Neutrophil (primary cell): ENCODE results near the gene ZBTB9.

Source experiments
- H3K27ac ChIP-seq: fragments of 200-600 bp; sonication (generic); 2 replicates; pipeline ENCODE4 v1.5.1; 2016; ENCODE audit warnings: mild to moderate bottlenecking, moderate library complexity
- H3K27me3 ChIP-seq: fragments of 200-600 bp; sonication (generic); 2 replicates; pipeline ENCODE4 v1.6.0; 2016; ENCODE audit warnings: mild to moderate bottlenecking
- H3K36me3 ChIP-seq: fragments of 200-600 bp; sonication (generic); 2 replicates; pipeline ENCODE4 v1.5.1; 2017
- H3K4me1 ChIP-seq, 2 experiments: fragments of 200-600 bp in 1 of 2; sonication (generic) in 1 of 2; 1 replicate in 1 of 2; 2 replicates in 1 of 2; pipeline versions ENCODE4 v1.5.1 to v1.6.1; 2013 to 2016; ENCODE audit warnings: low read depth in 1 of 2, low read length in 1 of 2, mild to moderate bottlenecking in 1 of 2, moderate library complexity in 1 of 2; ENCODE audit not compliant: control insufficient read depth in 1 of 2, insufficient read depth in 1 of 2
- H3K4me3 ChIP-seq, 2 experiments: fragments of 200-600 bp in 1 of 2; sonication (generic) in 1 of 2; 1 replicate in 1 of 2; 2 replicates in 1 of 2; pipeline ENCODE4 v1.5.1; 2013 to 2016; ENCODE audit warnings: low read depth in 1 of 2, low read length in 1 of 2, mild to moderate bottlenecking in 1 of 2, moderate library complexity in 1 of 2
- H3K9me3 ChIP-seq: fragments of 200-600 bp; sonication (generic); 2 replicates; pipeline ENCODE4 v1.5.1; 2016
- CTCF ChIP-seq: fragments of 200-600 bp; sonication (generic); IDR thresholded peaks from 2 replicates; pipeline ENCODE4 v1.5.1; 2016; ENCODE audit warnings: antibody characterized with exemption

Gene ZBTB9

DNA sequence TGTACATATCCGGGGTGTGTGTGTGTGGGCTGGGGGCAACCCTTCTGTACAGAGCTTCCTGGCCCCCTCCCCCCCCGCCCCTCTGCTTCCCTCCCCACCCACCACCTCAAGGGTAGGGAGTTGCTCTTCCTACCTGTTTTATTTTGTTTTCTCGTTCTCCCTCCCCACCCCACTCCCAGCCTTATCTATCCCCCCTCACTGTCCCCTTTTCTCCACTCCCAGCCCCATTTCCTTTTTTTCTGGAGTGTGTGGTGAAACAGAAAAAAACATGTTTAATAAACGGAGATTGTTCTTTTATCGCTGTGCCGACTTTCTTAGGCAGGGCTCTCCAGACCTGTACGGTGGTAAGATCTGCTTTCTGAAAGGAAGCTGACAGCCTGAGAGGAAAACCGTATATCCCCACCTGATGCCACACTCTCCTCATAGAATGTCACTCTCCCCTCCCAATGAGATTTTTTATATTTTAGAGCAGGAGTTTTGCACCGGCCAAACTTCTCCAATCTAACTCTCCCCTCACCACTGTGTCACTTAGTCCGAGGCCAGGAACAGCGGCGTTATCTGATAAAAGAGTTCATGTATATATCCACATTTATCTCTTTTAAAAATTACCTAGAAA, 875 bp upstream of the ZBTB9 start:
- Histone ChIP-seq H3K4me3 (peak overlapping the region; percentile 88 to 89), H3K27ac (peak overlapping the region; percentile 87), H3K4me1 (peaks cover 65 to 69% of the 10 kb centered on the region in 2 experiments), H3K36me3 (no peaks in the 10 kb centered on the region), H3K27me3 (no peaks in the 10 kb centered on the region), H3K9me3 (no peaks in the 10 kb centered on the region)
- TF ChIP-seq CTCF = no peak

GRCh38 chr6:33455051-33455450, 675 bp downstream of the ZBTB9 start:
- Histone ChIP-seq H3K9me3 (no peaks in the 10 kb centered on the region), H3K4me1 (peaks cover 49 to 54% of the 10 kb centered on the region in 2 experiments), H3K4me3 (peak overlapping the region; percentile 88 to 89), H3K27ac (no peak overlapping the region), H3K27me3 (no peaks in the 10 kb centered on the region), H3K36me3 (no peaks in the 10 kb centered on the region)
- TF ChIP-seq CTCF = no peak

GRCh38 chr6:33456156-33456555, 1.8 kb downstream of the ZBTB9 start:
- H3K4me1 ChIP-seq = peaks cover 38 to 43% of the 10 kb centered on the region in 2 experiments
- no peaks in the 10 kb centered on the region for H3K27me3 ChIP-seq
- H3K36me3 ChIP-seq = no peaks in the 10 kb centered on the region
- no peak overlapping the region for H3K4me3 ChIP-seq
- no peaks in the 10 kb centered on the region for H3K9me3 ChIP-seq
- H3K27ac ChIP-seq = no peak overlapping the region
- no peak for TF ChIP-seq CTCF

DNA sequence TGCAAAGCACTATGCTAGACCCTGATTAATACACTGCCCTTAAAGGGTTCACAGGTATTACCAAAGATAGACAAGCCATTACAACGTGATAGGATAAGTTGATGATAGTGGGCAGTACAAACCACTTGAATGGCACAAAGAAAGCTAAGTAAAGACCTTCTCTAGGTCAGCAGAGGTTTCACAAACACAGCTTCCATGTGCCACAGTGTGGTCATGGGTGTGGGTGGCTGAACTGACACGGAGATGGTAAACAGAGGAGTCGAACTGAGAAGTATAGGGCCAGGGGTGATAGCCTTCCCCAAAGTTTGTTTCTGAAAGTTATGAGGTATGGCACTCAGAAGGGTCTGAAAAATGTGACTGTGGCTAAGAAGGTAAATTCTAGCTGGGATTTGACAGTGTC, 4.3 kb downstream of the ZBTB9 start:
- Histone ChIP-seq H3K4me3 (no peak overlapping the region), H3K9me3 (no peaks in the 10 kb centered on the region)

DNA sequence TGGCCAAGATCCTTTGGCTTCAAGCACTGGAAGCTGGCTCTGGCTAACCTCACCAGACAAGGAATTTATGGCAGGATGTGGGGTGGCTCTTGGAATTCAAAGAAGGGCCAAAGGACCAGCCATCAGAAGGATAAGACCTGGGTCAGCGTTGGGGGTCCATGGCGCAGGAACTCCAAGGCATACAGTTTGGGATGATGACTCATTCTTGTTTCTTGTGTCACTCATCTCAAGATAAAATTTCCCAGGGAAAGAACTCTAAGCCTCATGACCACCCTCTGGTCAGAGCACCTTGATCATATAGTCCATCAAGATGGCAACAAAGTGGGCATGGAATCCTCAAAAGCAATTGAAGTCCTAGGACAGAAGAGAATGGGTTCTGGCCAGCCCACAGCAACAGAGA, 4.8 kb downstream of the ZBTB9 start:
- no peak for TF ChIP-seq CTCF
- Histone ChIP-seq H3K9me3 (no peaks in the 10 kb centered on the region), H3K27me3 (no peaks in the 10 kb centered on the region), H3K36me3 (no peaks in the 10 kb centered on the region), H3K27ac (no peak overlapping the region), H3K4me3 (no peak overlapping the region), H3K4me1 (peaks cover 9 to 12% of the 10 kb centered on the region in 2 experiments)

More for the DNA sequence above, 4.3 kb downstream of the ZBTB9 start:
- Histone ChIP-seq H3K27me3 (no peaks in the 10 kb centered on the region), H3K27ac (no peak overlapping the region), H3K36me3 (no peaks in the 10 kb centered on the region), H3K4me1 (peaks cover 13 to 18% of the 10 kb centered on the region in 2 experiments)
- TF ChIP-seq CTCF = no peak
